Choroid plexus epithelial cell (primary cell): Measurements from ENCODE around the gene GADD45B.
"Not testable (repeated sequence)": the region's sequence is repeated elsewhere in the genome, so short reads cannot be mapped to it uniquely, and the experiment has no call there.

ENCODE experiments used
- DNase-seq: peaks from one replicate; pipeline ENCODE4 v3.0.0-alpha.2; 2010; ENCODE audit warnings: low read depth
- H3K4me3 ChIP-seq: 2 replicates; pipeline ENCODE4 v1.5.1; 2011; ENCODE audit warnings: low read depth, mild to moderate bottlenecking, control low read depth, low read length, moderate library complexity
- TF ChIP-seq, protein P1 (sequence below): conservative IDR thresholded peaks from 2 replicates; pipeline ENCODE4 v1.5.1; 2011; ENCODE audit warnings: low read depth, mild to moderate bottlenecking, control low read depth, inconsistent platforms, low read length, moderate library complexity

The GADD45B gene

DNA sequence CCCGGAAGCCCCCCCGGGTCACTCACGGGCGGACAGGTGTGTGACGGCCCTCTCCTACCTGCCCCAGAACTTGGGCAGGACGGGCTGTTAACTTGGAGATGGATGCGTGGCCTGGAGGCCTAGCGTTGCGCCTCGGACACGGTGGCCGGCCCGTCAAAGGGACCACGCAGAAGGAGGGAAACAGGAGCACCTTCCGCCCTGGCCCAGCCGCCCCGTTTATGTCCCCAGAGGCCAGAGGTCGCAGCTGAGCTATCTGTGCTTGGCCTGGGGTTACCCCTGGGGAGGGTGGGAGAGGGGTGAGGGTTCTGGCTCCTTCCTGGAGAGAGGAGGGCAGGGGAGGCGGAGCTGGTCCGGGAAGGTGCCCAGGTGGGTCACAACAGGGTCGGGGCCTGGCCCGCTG, 35.6 kb downstream of the GADD45B start:
- DNase-seq: no peak
- no peak overlapping the region for H3K4me3 ChIP-seq
- TF ChIP-seq, protein P1, sequence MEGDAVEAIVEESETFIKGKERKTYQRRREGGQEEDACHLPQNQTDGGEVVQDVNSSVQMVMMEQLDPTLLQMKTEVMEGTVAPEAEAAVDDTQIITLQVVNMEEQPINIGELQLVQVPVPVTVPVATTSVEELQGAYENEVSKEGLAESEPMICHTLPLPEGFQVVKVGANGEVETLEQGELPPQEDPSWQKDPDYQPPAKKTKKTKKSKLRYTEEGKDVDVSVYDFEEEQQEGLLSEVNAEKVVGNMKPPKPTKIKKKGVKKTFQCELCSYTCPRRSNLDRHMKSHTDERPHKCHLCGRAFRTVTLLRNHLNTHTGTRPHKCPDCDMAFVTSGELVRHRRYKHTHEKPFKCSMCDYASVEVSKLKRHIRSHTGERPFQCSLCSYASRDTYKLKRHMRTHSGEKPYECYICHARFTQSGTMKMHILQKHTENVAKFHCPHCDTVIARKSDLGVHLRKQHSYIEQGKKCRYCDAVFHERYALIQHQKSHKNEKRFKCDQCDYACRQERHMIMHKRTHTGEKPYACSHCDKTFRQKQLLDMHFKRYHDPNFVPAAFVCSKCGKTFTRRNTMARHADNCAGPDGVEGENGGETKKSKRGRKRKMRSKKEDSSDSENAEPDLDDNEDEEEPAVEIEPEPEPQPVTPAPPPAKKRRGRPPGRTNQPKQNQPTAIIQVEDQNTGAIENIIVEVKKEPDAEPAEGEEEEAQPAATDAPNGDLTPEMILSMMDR: no peak

DNA sequence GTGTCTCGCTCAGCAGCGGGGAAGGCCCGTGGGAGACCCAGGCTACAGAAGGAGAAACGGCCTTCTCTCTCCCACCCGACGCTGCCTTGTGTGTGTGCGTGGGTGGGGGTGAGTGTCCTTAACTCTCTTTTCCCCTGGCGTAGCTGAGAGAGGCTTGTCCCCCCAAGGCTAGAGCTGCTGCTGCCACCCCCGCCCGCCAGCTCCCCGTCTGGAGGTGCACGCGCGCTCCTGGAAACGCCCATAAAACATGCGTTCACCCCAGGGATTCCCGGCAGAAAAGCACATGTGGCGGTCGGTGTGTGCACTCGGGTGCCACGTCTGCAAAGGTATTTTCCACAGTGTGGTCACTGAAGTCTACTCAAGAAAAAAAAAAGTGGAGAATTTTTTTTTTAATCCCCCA, 36.1 kb downstream of the GADD45B start:
- DNase-seq: no peak
- TF ChIP-seq, protein P1: no peak
- H3K4me3 ChIP-seq: no peak overlapping the region

DNA sequence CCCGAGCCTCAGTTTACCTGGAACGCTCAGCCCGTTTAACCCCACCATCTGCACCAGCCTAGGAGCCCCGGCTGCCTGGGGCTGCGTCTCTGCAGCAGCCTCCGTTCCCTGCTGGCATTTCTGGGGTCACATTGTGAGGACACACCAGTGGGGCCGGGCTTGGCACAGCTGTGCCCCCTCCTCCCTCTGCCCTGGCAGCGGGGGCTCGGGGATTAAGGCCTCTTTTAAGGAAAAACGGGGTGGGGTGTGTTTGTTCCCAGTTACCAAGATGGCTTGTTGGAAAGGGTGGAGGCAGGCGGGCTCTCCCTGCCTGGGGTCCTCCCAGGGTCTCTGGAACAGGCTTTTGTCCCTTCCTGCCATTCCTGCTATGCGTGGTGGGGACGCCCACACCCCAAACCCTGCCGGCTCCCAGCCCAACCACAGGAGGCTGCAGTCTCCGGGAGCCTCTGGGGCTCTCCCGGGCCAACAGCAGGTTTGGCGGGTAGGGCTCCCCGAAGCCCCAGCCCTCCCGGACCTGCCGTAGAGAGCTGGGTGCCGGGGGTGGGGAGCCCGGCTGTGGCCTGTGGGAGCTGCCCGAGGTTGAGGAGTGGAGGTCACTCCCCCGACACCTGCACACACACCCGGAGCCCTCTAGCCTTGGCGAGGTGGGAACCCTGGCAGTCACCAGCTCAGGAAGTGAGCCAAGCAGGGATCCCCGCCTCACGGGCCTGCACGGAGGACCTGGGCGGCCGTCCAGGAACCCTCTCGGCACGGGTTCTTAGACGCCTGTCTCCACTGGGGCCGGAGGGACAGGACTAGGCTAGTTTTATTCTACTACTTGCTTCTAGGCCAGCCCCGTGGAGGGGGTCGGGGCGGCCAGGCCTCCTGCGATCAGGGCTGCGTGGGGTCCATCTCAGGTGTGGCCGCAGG, 36.9 kb downstream of the GADD45B start:
- TF ChIP-seq, protein P1: no peak
- no peak for DNase-seq
- H3K4me3 ChIP-seq: no peak overlapping the region

DNA sequence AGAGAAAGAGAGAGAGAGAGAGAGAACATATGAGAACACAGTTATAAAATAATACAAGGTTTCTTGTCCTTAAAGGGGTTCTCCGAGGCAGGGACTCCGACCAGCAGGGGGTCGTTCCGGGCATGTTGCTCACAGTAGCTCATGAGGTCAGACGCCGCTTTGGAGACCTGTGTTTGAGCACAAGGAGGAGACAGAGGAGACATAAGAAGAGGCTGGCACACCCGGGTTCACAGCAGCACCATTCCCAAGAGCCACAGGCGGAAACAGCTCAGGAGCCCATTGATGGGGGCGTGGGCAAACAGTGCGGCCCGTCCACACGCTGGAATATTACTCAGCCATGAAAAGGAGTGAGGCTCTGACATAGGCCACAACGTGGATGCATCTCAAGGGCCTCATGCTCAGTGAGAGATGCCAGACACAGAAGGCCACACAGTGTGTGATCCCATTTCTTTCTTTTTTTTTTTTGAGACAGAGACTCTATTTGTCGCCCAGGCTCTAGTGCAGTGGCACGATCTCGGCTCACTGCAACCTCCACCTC, 39.1 kb downstream of the GADD45B start:
- H3K4me3 ChIP-seq: no peak overlapping the region
- DNase-seq: no peak
- TF ChIP-seq, protein P1: no peak

DNA sequence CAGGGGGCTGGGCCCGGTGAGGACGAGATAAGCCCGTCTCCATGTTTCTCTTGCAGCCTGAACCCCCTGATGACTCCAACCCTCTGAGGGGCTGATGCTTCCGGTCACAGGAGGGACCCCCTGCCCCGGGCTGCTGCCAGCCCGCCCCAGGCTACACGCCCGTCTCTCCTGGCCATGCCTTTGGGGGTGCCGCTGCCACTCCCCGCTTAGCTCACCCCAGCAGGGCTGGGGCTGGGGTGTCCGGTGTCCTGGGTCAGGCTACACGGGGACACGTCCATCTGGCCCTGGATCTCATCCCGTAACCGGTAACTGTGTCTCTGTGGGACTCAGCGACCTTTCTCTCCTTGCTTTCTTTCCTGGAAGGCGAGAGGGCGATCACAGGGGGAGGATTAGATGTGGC, 40.8 kb downstream of the GADD45B start:
- TF ChIP-seq, protein P1: no peak
- no peak for DNase-seq
- no peak overlapping the region for H3K4me3 ChIP-seq

DNA sequence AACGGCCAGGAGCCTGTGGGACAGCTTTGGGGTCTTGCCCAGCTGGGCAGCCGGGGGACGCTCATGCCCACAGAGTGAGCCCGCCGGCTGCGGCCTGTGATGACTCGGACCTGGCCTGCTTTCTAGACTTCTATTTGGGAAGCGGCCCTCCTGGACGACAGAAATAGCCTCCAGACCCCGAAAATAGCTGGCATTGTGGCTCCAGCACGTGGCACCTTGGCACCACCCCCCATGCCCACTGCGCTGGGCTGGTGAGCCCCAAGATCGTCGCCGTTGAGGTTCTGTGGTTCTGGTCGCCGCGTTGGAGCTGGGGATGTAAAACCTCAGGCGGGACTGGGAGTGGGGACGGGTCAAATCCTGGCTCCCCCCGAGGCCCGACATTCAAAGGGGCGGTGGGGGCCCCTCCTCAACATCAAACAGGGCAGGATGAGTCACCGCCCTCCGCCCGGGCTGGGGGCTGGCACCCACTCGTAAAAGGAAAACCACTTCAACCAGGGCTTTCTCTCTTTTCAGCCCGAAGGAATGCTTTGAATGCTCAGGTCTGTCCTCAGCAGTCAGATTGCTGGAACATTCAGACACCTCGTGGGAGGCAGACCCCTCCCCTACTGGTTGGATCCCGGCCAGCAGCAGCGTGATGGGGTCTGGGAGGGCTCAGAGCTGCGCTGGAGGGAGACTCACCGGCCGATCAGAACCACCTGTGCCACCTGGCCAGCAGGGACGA, 42.1 kb downstream of the GADD45B start:
- TF ChIP-seq, protein P1: no peak
- peak; percentile 78 for DNase-seq
- no peak overlapping the region for H3K4me3 ChIP-seq

DNA sequence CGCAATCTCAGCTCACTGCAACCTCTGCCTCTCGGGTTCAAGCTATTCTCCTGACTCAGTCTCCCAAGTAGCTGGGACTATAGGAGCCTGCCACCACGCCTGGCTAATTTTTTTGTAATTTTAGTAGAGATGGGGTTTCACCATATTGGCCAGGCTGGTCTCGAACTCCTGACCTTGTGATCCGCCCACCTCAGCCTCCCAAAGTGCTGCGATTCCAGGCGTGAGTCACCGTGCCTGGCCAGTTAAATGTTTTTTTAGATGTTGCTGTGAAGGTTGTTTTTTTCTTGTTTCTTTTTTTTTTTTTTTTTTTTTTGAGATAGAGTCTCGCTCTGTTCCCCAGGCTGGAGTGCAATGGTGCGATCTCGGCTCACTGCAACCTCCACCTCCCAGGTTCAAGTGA, 42.9 kb downstream of the GADD45B start:
- not testable (repeated sequence) for H3K4me3 ChIP-seq
- DNase-seq: peak; percentile 65
